Astrocyte of the cerebellum (primary cell): Measurements from ENCODE around the gene OR52B6.

Source experiments
- DNase-seq: peaks from one replicate; pipeline ENCODE4 v3.0.0-alpha.2; 2011; ENCODE audit warnings: low read depth
- H3K4me3 ChIP-seq: 2 replicates; pipeline ENCODE4 v1.5.1; 2011; ENCODE audit warnings: mild to moderate bottlenecking, low read depth, low read length, moderate library complexity
- in situ Hi-C: cut with HindIII; loops from 2 replicates; pipeline ENCODE4 v1.10.0; 2017; ENCODE audit warnings: low sequenced_read_pairs
- TF ChIP-seq, protein P1 (sequence below): IDR thresholded peaks from 2 replicates; pipeline ENCODE4 v1.5.1; 2012; ENCODE audit warnings: low read length, low read depth, moderate library complexity, mild to moderate bottlenecking; ENCODE audit errors: missing control alignments

Gene OR52B6

DNA sequence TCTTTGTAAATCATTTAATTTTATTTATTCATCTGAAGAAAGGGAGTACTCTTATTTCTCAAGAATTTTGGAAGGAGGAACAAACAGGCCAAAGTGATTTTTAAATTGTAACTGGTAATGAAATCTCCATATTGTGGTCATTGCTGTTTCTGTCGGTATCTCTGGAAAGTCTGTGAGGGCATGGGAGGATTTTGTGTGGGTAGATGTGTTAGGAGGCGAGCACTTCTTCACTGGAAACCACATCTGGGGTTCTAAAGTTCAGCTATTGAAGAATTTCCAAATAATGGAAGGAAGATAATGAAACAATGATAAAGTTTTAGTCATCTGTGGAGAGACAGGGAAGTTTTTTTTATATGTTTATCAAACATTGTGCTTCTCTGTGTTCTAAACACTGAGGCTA, 50.7 kb downstream of the OR52B6 start:
- in situ Hi-C loops: no loop called here
- TF ChIP-seq, protein P1, sequence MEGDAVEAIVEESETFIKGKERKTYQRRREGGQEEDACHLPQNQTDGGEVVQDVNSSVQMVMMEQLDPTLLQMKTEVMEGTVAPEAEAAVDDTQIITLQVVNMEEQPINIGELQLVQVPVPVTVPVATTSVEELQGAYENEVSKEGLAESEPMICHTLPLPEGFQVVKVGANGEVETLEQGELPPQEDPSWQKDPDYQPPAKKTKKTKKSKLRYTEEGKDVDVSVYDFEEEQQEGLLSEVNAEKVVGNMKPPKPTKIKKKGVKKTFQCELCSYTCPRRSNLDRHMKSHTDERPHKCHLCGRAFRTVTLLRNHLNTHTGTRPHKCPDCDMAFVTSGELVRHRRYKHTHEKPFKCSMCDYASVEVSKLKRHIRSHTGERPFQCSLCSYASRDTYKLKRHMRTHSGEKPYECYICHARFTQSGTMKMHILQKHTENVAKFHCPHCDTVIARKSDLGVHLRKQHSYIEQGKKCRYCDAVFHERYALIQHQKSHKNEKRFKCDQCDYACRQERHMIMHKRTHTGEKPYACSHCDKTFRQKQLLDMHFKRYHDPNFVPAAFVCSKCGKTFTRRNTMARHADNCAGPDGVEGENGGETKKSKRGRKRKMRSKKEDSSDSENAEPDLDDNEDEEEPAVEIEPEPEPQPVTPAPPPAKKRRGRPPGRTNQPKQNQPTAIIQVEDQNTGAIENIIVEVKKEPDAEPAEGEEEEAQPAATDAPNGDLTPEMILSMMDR: no peak

More for the DNA sequence above, 50.7 kb downstream of the OR52B6 start:
- no peak for DNase-seq
- H3K4me3 ChIP-seq: no peak overlapping the region
